ENCODE data around the gene WFIKKN2.

DNA sequence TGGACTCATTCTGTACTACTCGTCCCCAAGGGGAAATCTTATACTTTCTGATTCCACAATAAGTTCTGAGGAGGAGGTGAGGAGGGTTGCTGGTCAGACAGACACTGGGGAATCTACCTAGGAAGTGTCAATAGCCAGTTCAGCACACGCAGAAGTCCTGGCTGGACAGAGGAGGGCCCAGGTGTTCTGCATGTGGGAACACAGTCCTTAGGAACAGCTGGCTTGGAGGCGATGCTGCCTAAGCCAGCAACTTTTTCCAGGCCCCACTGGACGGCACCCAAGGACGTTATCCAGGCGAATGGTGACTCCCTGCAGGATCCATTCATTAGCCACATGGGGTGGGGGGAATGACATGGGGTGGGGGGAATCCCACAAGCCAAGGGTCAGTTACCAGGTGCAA, 29.9 kb upstream of the WFIKKN2 start:
- TF ChIP-seq, protein P1, sequence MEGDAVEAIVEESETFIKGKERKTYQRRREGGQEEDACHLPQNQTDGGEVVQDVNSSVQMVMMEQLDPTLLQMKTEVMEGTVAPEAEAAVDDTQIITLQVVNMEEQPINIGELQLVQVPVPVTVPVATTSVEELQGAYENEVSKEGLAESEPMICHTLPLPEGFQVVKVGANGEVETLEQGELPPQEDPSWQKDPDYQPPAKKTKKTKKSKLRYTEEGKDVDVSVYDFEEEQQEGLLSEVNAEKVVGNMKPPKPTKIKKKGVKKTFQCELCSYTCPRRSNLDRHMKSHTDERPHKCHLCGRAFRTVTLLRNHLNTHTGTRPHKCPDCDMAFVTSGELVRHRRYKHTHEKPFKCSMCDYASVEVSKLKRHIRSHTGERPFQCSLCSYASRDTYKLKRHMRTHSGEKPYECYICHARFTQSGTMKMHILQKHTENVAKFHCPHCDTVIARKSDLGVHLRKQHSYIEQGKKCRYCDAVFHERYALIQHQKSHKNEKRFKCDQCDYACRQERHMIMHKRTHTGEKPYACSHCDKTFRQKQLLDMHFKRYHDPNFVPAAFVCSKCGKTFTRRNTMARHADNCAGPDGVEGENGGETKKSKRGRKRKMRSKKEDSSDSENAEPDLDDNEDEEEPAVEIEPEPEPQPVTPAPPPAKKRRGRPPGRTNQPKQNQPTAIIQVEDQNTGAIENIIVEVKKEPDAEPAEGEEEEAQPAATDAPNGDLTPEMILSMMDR (IDR thresholded peaks at IDR 0.05) = no peak
- TF ChIP-seq ZFX (IDR thresholded peaks at IDR 0.05; ENCODE audit: borderline replicate concordance) = no peak
